HFFc6 (cell line): ENCODE measurements around the gene SLC38A10. TPM values are rescaled to one million over a fixed set of nuclear protein-coding genes. Genes with fewer than 3 reads are reported as not detected.

Source experiments
- DNase-seq: peaks from one replicate; pipeline ENCODE4 v3.0.0-alpha.2; 2018
- H3K27ac Mint-ChIP-seq: 2 replicates; pipeline ENCODE4 v1.8.0; 2020; ENCODE audit warnings: mild to moderate bottlenecking, mixed read lengths
- H3K27me3 Mint-ChIP-seq: 2 replicates; pipeline ENCODE4 v1.8.0; 2021; ENCODE audit warnings: mild to moderate bottlenecking, moderate library complexity, mixed read lengths; ENCODE audit not compliant: insufficient read depth
- H3K36me3 Mint-ChIP-seq: 2 replicates; pipeline ENCODE4 v1.8.0; 2021; ENCODE audit warnings: low read depth, mixed read lengths
- H3K4me1 Mint-ChIP-seq: 2 replicates; pipeline ENCODE4 v1.8.0; 2020; ENCODE audit warnings: low read depth, mixed read lengths
- H3K4me3 Mint-ChIP-seq: 2 replicates; pipeline ENCODE4 v1.8.0; 2020; ENCODE audit warnings: mild to moderate bottlenecking, moderate library complexity, mixed read lengths
- H3K9me3 Mint-ChIP-seq: 2 replicates; pipeline ENCODE4 v1.8.0; 2020; ENCODE audit warnings: mild to moderate bottlenecking, mixed read lengths
- CTCF ChIP-seq: fragments of 200-600 bp; sonication (generic); IDR thresholded peaks from 2 replicates; pipeline ENCODE4 v1.5.0; 2021; ENCODE audit warnings: antibody characterized with exemption, mild to moderate bottlenecking
- total RNA-seq, 6 experiments: library from RNA; stranded (reverse); fragmentation: NEBNext Ultra II Directional; extraction: Animal tissue kit (Norgen Biotek cat#: 25700); gene quantifications; 2 replicates in 1 of 6; 3 replicates in 5 of 6; pipeline ENCODE4 v1.2.3, GENCODE V29; 2021

Gene SLC38A10
- total RNA-seq, 6 experiments from 2014 or later = 71.2 to 88.3 (median 72.2) TPM

GRCh38 chr17:81251709-81252301, 43.3 kb downstream of the SLC38A10 start:
- Mint-ChIP-seq H3K27ac (no peak overlapping the region), H3K4me3 (no peak overlapping the region), H3K9me3 (peaks cover 4% of the 10 kb centered on the region; the same call in 1 of the 2 replicates), H3K27me3 (0 out of 2 replicates have a peak, but pooled peaks cover 1% of the 10 kb centered on the region), H3K4me1 (peaks cover 15% of the 10 kb centered on the region; the same call in 1 of the 2 replicates), H3K36me3 (0 out of 2 replicates have a peak, but pooled peaks cover 5% of the 10 kb centered on the region)
- TF ChIP-seq CTCF = no peak
- DNase-seq = no peak

GRCh38 chr17:81251094-81251708, 43.9 kb downstream of the SLC38A10 start:
- H3K4me1 Mint-ChIP-seq = peaks cover 10% of the 10 kb centered on the region; the same call in 1 of the 2 replicates
- H3K27me3 Mint-ChIP-seq = 0 out of 2 replicates have a peak, but pooled peaks cover 1% of the 10 kb centered on the region
- H3K9me3 Mint-ChIP-seq = peaks cover 4% of the 10 kb centered on the region; the same call in 1 of the 2 replicates
- TF ChIP-seq CTCF = no peak
- no peak for DNase-seq
- no peak overlapping the region for H3K4me3 Mint-ChIP-seq
- no peak overlapping the region for H3K27ac Mint-ChIP-seq
- H3K36me3 Mint-ChIP-seq = 0 out of 2 replicates have a peak, but pooled peaks cover 5% of the 10 kb centered on the region

- Mint-ChIP-seq H3K4me1 (peaks cover 10% of the 10 kb centered on the region; the same call in 1 of the 2 replicates), H3K9me3 (peaks cover 4% of the 10 kb centered on the region; the same call in 1 of the 2 replicates), H3K4me3 (no peak overlapping the region; the same call in 1 of the 2 replicates), H3K36me3 (0 out of 2 replicates have a peak, but pooled peaks cover 5% of the 10 kb centered on the region), H3K27me3 (0 out of 2 replicates have a peak, but pooled peaks cover 1% of the 10 kb centered on the region), H3K27ac (no peak overlapping the region)
- no peak for DNase-seq
- no peak for TF ChIP-seq CTCF
These were observed 44.6 kb downstream of the SLC38A10 start for GRCh38 chr17:81250286-81251093.

GRCh38 chr17:81249223-81250040, 45.7 kb downstream of the SLC38A10 start:
- Mint-ChIP-seq H3K36me3 (0 out of 2 replicates have a peak, but pooled peaks cover 5% of the 10 kb centered on the region), H3K27ac (no peak overlapping the region), H3K27me3 (0 out of 2 replicates have a peak, but pooled peaks cover 1% of the 10 kb centered on the region), H3K9me3 (peaks cover 4% of the 10 kb centered on the region; the same call in 1 of the 2 replicates), H3K4me3 (no peak overlapping the region; the same call in 1 of the 2 replicates), H3K4me1 (no peaks in the 10 kb centered on the region; the same call in 1 of the 2 replicates)
- TF ChIP-seq CTCF = no peak
- DNase-seq = no peak
